Sigmoid colon (tissue), 4 donors: ENCODE data around the gene EMILIN2.

Experiments
- POLR2A ChIP-seq, 2 donors: fragments of 450-650 bp; IDR thresholded peaks; one replicate each; pipeline ENCODE4 v1.6.1; 2016; ENCODE audit warnings: antibody characterized with exemption in 2 of 2, mild to moderate bottlenecking in 2 of 2, moderate library complexity in 2 of 2
- POLR2AphosphoS5 ChIP-seq, 4 donors: sonication (generic); formaldehyde crosslinking; IDR thresholded peaks; one replicate each; pipeline ENCODE4 v1.6.1; 2017; ENCODE audit warnings: antibody characterized with exemption in 4 of 4
- TF ChIP-seq, protein P1 (sequence below), 4 experiments: fragments of 450-650 bp in 3 of 4; fragments of 200-600 bp in 1 of 4; IDR thresholded peaks; one replicate each; pipeline ENCODE4 v1.5.1; 2016 to 2019; ENCODE audit warnings: antibody characterized with exemption in 4 of 4, mild to moderate bottlenecking in 3 of 4, moderate library complexity in 2 of 4

DNA sequence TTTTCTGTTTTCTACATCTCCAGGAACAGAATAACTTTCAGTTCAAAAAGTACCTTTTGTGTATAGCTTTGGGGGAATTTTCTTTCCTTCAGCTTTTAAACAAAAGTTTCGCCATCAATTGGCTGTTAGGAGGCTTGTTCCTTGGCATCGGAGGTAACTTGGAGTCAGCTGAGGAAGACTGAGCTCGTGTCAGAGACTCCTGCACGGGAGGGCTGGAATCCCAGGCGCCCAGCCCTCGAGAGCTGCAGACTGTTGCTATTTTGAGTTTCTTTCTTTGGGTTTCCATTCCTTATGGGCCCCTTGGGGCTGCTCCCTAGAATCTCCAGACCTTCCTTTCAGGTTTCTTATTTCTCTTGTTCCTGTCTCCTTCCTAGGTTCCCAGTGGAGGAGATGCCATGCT is 8.1 kb downstream of the EMILIN2 start:
- TF ChIP-seq, protein P1, sequence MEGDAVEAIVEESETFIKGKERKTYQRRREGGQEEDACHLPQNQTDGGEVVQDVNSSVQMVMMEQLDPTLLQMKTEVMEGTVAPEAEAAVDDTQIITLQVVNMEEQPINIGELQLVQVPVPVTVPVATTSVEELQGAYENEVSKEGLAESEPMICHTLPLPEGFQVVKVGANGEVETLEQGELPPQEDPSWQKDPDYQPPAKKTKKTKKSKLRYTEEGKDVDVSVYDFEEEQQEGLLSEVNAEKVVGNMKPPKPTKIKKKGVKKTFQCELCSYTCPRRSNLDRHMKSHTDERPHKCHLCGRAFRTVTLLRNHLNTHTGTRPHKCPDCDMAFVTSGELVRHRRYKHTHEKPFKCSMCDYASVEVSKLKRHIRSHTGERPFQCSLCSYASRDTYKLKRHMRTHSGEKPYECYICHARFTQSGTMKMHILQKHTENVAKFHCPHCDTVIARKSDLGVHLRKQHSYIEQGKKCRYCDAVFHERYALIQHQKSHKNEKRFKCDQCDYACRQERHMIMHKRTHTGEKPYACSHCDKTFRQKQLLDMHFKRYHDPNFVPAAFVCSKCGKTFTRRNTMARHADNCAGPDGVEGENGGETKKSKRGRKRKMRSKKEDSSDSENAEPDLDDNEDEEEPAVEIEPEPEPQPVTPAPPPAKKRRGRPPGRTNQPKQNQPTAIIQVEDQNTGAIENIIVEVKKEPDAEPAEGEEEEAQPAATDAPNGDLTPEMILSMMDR (IDR thresholded peaks at IDR 0.05), result no peak
- TF ChIP-seq POLR2A (IDR thresholded peaks at IDR 0.05), result no peak
- no peak for TF ChIP-seq POLR2AphosphoS5 (IDR thresholded peaks at IDR 0.05)
